GM19372 (cell line): ENCODE measurements around the gene BCL2L15.
"Not testable (repeated sequence)": the region's sequence is repeated elsewhere in the genome, so short reads cannot be mapped to it uniquely, and the experiment has no call there.

ENCODE experiments used
- ATAC-seq: cut with Tn5 transposase; IDR thresholded peaks from one replicate; pipeline ENCODE4 v1.9.1; 2021; ENCODE audit warnings: mild to moderate bottlenecking, low read depth, moderate library complexity; ENCODE audit not compliant: unreplicated experiment

BCL2L15 gene

DNA sequence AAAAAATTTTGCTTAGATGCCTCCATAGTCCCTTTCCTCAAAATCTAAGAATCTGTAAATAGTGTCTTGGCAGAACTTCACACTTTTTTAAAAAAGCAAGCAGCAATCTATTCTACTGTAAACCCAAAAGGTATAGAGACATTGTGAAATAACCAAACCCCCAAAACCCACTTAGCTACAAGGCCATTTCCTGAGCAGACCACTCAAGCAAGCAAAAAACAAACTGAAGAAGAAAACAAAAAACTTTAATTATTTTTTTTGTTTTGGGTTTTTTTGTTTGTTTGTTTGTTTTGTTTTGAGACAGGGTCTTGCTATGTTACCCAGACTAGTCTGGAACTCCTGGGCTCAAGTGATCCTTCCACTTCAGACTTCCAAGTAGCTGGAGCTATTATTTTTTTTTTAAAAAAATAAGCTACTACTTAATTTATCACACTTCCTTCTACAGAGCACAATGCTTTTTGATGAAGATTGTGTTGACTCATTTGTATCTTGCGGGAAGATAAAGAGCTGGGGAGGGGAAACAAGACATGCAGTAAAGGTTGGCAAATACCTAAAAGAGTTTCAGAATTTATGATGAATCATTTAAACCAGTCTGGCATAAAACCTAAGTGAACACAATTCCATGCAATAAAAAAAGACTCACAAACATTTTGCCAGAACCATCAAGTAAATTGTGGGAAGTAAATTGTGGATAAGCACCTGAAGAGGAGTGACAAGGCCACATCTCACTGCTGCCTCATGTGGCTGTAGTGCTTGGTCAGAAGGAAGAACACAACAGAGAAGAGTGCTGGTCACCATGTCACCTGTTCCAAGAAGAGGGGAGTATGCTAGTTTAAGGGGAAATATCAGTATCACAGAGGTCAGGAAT lies 13.1 kb downstream of the BCL2L15 start:
- no peak for ATAC-seq

DNA sequence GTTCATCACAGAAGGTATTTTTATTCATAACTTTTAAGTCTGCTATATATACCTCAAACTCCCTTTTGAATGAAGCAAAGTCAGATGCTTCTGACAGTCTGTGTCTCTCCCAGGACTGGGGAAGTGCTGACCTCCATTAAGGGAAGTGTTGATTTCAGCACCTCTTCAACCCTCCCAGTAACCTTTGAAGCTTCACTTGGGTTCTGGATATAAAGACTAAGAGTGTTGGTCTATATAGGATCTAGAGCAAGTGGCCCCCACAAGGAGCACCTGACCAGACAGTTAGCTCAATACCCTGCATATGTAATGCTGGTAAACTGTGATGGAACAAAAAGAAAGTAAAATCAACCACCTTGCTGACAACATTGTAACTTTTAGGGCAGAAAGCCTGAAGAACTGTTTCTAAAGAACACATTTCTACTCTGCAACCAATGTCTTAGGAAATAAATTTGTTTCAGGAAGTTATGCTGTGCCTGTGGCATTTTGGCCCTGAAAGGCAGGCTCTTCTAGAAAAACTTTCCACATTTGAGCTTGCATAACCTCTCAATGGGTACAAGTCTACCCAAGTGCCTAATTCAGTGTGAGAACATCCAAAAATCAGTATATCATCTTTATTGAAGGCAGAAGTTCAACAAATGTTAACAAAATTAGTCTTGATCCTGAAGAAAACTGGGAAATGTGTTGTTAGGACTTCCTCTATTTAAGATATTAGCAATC lies 15.0 kb downstream of the BCL2L15 start:
- peak; percentile 9 for ATAC-seq

DNA sequence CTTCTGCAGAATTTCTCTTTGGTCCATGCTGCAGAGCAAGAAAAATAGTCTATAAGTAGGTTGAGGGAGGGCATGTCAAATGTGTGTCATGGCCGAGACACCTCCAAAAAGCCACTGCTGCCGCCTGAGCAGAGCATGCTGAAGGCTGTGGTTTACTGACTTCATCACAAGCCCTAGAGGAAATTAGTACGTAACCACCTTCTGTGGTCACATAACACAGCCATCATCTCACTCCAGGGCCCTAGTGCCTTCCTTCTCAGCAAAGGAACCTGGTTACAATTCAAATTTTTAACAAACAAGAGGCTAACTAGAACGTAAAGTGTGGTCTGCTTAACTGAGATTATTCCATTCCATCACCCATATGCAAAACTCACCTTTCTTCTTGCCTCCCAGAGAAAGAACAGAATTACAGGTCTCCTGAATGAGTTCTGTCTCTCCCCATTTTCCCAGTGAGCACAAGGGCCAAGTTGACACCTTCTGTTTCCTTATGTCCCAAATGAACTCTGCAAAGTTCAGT lies 15.7 kb downstream of the BCL2L15 start, which contains the start of gene PTPN22:
Gene PTPN22, minus strand, starts transcription at position 116 of the 517 bp plus-strand sequence.
- peak; percentile 90 for ATAC-seq

DNA sequence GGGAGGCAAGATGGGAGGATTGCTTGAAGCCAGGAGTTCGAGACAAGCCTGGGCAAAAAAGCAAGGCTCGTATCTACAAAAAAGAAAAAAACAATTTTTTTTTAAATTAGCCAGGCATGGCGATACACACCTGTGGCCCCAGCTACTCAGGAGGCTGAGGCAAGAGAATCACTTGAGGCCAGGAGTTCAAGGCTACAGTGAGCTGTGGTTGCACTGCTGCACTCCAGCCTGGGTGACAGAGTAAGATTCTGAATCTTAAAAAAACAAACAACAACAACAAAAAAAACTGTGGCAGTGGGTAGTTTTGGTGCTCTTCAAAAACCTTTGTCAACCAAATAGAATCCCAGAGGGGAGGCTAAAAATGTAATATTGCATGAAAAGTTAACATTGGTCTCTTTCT lies 16.6 kb downstream of the BCL2L15 start:
- no peak for ATAC-seq

DNA sequence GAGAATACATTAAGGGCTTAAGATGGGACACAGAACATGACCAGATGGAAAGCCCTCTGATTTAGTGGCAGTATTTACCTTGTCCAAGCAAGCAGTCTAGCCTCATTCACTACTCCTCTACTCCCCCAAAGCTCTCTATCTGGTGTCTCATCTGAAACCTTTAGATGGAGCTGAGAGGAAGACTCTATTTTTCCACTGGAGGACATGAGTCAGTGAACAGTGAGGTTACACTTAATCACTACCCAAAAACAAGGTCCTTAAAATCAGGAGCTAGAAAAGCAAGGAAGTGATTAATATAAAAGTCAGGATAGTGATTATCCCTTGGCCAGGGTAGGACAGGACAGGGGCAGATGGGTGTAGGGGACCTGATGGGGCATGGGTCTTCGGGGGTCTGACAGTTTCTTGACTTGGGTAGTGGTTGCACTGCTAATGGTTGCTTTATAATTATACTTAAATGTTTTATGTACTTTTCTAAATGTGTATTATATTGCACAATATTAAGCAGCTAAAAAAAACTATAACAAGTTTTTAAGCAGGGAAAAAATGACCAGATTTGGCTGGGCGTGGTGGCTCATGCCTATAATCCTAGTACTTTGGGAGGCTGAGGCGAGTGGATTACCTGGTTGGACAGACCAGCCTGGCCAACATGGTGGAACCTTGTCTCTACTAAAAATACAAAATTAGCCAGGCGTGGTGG lies 18.8 kb downstream of the BCL2L15 start:
- no peak for ATAC-seq

DNA sequence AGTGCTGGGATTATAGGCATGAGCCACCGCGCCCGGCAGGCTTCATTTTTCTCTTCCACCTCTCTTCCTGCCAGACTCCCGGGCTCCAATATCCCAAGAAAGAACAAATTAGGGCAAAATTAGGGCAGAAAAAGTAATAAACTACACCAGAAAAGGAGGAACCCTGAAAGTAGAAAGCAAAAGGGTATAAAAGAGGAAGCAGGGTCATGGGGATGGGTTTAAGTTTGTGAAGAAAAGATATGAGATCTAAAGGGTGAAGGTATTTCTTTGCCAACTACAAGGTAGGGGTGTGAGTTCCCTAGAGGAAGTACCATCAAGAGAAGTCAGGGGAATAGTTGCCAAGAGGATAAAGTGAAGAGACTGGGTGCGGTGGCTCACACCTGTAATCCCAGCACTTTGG lies 25.7 kb downstream of the BCL2L15 start:
- ATAC-seq, result no peak

DNA sequence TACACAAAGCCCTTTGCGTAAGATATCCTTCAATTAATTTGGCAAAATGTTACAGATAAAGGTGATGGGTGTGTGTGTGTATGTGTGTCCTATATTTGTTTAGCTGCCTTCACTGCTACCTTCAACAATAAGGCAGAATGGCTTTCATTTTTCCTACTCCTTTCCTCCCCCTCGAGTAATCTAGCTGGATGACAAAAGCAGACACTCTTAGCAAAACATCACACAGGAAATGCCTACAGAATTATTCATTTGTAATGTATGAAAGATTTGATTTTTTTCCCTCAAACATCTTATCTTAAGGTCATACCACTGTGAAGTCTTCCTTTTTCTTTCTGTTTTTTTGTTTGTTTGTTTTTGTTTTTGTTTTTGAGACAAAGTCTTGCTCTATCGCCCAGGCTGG lies 26.5 kb downstream of the BCL2L15 start:
- ATAC-seq, result no peak

DNA sequence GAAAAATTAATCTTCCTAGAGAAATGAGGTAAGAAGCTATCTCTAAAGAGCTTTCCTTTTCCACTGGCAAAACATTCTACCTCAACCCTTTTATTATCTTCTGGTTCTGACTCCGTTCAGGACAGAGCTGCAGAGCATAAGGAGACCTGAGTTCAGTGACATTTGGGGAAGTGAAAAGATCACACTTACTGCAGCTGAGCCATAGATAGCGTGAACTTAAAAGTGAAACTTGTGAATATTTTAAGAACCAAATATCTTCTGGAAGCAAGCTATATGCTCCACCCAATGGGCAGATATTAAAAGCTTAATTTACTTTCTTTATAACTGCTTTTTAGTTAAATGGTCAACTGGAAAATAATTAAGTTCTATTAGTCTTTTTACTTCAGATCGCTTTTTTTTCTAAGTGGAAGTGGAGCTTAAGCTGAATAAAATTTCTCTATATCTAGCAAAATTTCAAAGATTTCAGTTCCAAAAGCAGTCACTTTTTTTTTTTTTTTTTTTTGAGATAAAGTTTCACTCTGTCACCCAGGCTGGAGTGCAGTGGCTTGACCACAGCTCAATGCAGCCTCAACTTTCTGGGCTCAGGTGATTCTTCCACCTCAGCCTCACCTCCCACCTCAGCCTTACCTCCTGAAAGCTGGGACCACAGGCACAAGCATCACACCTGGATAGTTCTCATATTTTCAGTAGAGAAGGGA lies 27.8 kb downstream of the BCL2L15 start:
- peak; percentile 85 for ATAC-seq

DNA sequence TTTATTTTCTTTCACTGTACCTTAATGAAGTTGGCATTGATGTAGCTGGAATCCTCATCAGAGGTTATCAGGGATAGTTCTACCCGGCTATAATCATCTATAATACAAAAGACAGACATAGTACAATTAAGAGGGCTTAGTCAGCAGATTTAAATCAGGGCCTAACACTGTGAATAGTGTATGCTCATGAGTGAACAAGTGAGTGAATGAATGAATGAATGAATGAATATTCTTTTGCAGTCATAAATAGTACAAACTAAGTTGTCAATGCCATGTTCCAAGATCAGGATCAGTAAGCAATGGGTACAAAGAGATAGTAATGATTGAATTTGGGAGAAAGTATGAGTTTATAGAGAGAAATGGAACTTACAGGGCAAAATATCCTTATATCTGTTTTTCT lies 28.4 kb downstream of the BCL2L15 start:
- no peak for ATAC-seq

DNA sequence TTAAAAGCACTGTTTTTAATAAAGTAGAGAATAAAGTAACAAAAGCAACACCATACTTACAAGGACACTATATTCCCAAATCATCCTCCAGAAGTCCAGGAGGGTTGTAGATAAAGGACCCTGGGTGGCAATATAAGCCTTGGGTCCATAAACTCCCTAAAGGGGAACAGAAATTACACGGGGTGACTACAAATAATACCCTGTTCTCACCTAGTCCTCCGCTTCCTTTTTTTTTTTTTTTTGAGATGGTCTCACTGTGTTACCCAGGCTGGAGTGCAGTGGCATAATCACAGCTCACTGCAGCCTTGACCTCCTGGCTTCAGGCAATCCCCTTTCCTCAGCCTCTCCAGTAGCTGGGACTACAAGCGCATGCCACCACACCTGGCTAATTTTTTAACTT lies 29.0 kb downstream of the BCL2L15 start:
- ATAC-seq, result no peak

DNA sequence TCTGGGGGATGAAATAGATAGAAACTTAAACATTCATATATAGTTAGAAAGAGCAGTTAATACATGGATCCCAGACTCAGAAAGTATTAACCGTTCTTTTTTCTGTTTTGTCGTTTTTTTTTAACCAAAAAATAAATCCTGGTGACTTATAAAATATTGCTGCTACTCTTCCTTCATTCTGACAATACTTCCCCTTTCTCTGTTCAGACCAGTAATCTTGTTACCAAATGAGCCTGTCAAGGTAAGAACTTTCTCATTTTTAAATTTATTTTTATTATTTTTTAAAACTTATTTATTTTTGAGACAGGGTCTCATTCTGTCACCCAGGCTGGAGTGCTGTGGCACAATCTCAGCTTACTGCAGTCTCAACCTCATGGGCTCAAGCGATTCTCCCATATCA lies 29.6 kb downstream of the BCL2L15 start:
- no peak for ATAC-seq

DNA sequence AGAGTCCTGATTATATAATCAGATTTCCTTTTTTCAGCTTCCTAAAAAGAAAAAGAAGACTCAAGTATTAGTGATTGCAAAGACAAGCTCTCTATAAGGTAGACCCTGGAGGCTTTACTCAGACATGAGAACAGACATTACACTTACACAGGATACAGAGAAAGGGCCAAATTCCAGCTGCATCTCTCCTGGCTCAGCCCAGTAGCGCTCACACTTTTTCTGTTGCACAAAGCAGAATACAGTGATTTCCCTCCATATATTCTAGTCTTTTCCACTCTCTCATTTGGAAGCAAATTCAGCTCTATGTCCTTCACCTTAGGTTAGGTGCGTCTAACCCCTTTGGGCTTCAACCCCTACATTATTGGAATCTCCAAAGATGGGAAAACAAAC lies 31.0 kb downstream of the BCL2L15 start:
- ATAC-seq, result no peak

DNA sequence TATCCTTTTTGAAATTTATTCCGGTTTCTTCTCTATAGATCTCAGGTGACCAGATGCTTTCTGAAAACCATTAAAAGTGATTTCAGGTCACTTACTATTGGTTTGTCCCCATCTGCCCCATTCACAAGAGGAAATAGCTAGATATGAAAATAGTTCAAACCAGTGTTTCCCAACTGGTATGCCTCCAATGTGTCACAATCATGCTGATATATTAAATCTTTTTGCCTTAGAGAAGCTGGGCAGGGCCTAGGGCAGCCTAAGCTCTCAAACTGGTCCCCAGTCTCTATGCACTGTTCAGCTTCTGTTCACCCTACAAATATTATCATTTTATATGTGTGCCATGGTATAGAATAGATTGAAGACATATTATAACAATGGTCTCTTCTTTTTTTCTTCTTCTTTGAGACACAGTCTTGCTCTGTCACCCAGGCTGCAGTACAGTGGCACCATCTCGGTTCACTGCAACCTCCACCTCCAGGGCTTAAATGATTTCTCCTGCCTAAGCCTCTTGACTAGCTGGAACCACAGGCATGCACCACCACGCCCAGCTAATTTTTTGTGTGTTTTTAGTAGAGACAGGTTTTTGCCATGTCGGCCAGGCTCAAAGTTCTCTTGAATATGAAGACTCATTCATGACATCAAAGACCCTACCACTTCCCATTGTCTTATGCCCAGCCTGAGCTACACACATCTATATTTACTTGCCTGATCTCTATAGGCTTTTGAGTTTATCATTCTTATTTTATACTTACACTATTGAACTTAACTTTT lies 31.6 kb downstream of the BCL2L15 start:
- ATAC-seq, result no peak

DNA sequence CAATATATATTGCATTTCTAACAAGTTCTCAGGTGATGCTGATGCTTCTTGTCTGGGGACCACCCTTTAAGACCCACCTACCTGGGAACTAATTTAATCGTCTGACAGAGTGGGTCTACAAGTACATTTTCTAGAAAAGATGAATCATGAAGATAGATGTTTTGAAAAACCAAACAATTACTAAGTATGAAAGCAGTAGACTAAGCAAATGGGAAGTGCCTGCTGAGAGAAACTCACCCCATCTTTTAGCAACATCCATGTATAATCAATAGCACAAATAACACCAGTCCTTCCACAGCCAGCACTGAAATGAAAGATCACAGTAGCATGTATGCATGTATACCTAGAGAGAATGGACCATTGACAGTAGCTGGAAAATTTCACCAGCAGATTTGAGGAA lies 33.1 kb downstream of the BCL2L15 start:
- no peak for ATAC-seq

DNA sequence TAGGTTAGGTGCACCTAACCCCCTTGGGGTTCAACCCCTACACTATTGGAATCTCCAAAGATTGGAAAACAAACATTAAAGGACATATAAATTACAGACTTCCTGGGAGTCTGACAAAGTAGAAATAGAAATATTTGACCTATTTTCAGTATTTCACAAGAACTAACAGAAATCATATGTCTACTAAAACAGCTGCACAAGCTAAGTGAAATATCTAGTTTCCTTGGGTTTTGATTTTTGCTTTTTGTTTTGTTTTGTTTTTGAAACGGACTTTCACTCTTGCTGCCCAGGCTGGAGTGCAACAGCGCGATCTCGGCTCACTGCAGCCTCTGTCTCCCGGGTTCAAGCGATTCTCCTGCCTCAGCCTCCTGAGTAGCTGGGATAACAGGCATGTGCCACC lies 34.7 kb downstream of the BCL2L15 start:
- ATAC-seq, result not testable (repeated sequence)

DNA sequence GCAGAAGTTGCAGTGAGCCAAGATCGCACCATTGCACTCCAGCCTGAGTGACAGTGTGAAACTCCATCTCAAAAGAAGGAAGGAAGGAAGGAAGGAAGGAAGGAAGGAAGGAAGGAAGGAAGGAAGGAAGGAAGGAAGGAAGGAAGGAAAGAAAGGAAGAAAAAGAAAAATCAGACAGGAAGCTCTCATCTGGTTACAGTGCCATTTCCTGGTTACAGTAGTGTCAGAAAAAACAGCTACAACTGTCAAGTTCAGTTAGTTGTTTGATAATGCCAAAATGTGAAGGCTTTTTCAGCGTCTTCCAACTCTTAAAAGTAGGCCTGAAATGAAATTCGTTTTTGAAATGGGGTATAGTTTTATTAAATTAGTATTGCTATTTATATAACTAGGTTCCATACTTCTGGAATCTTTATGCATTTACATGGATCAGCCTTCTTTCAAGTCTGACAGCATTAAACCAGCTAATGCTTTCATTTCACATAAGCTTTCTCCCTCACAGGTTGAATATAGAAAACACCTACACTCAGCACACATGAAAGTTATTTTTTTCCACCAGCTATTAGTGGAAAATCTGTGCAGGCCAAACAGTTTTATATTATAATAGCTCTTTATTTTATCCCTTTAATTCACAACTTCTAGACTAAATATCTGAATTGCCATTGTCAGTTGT lies 37.1 kb downstream of the BCL2L15 start:
- no peak for ATAC-seq

DNA sequence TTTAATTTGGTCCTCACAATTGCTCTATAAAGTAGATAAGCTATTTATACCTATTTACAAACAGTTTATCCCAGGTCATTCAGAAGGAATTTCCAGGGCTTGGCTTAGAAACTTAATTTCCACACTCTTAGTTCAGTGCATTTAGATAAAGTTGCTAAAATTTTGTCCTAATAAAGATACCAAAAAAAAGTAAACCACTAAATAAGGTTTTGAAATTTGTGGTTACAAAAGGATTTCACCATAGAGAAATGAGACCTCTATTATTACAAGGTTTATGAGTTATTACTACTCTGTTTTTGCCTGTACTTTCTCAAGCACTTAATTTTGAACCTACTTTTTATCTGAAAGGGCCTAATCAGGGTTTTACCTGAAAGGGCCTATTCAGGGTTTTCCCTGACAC lies 38.3 kb downstream of the BCL2L15 start:
- no peak for ATAC-seq

DNA sequence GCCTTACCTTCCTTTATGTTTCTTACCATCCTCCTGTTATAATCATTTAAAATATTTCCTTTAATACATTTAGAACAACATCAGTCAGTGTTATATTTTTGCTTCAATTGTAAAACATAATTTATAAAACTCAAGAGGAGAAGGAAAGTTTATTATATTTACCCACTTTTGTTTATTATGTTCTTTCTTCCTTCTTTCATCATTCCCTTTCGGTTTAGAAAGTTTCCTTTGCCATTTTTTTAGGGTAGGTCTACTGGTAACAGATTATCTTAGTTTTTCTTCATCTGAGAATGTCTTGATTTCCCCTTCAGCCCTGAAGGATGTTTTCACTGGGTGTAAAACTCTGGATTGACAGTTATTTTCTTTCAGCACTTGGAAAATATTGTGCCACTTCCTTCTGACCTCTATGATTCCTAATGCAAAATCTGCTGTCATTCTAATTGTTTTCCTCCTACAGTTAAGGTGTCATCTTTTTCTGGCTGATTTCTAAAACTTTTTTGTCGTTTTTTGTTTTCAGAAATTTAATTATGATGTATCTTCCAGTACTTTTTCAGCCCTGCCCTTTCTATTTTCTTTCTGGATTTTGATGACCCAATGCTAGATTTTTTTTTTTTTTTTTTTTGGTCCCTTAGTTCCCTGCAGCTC lies 40.9 kb downstream of the BCL2L15 start:
- no peak for ATAC-seq

DNA sequence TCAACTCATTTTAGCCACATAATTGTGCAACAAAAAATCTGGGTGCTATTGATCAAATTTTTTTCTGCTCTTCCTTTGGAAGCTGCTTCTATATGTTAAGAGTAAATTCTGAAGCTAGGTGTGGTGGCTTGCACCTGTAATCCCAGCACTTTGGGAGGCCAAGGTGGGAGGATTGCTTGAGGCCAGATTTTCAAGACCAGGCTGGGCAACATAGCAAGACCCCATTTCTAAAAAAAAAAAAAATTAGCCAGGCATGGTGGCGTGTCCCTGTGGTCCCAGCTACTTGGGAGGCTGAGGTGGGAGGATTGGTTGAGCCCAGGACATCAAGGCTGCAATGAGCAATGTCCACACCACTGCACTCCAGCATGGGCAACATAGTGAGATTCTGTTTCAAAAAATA lies 50.8 kb downstream of the BCL2L15 start:
- ATAC-seq, result no peak
